Hepatocyte (in vitro differentiated cells): ENCODE data around the gene SAMD3.

Experiments
- EZH2 ChIP-seq: fragments of 200-600 bp; sonication (generic); IDR thresholded peaks from 2 replicates; pipeline ENCODE4 v1.6.1; 2016; ENCODE audit warnings: antibody characterized with exemption, mild to moderate bottlenecking, borderline replicate concordance
- TF ChIP-seq, protein P1 (sequence below): fragments of 200-600 bp; sonication (generic); IDR thresholded peaks from 2 replicates; pipeline ENCODE4 v1.5.1; 2016; ENCODE audit warnings: antibody characterized with exemption, mild to moderate bottlenecking; ENCODE audit not compliant: poor library complexity

GRCh38 chr6:130128326-130128725, 94.4 kb downstream of the SAMD3 start:
- TF ChIP-seq, protein P1, sequence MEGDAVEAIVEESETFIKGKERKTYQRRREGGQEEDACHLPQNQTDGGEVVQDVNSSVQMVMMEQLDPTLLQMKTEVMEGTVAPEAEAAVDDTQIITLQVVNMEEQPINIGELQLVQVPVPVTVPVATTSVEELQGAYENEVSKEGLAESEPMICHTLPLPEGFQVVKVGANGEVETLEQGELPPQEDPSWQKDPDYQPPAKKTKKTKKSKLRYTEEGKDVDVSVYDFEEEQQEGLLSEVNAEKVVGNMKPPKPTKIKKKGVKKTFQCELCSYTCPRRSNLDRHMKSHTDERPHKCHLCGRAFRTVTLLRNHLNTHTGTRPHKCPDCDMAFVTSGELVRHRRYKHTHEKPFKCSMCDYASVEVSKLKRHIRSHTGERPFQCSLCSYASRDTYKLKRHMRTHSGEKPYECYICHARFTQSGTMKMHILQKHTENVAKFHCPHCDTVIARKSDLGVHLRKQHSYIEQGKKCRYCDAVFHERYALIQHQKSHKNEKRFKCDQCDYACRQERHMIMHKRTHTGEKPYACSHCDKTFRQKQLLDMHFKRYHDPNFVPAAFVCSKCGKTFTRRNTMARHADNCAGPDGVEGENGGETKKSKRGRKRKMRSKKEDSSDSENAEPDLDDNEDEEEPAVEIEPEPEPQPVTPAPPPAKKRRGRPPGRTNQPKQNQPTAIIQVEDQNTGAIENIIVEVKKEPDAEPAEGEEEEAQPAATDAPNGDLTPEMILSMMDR, result no peak
- no peak for TF ChIP-seq EZH2
